ENCODE results near the gene ALKBH3. TPM values are rescaled to one million over a fixed set of nuclear protein-coding genes. Genes with fewer than 3 reads are reported as not detected.

The ALKBH3 gene
- total and polyA plus RNA-seq, 7 donors, result 27.4 to 47.1 (median 33.4) TPM

DNA sequence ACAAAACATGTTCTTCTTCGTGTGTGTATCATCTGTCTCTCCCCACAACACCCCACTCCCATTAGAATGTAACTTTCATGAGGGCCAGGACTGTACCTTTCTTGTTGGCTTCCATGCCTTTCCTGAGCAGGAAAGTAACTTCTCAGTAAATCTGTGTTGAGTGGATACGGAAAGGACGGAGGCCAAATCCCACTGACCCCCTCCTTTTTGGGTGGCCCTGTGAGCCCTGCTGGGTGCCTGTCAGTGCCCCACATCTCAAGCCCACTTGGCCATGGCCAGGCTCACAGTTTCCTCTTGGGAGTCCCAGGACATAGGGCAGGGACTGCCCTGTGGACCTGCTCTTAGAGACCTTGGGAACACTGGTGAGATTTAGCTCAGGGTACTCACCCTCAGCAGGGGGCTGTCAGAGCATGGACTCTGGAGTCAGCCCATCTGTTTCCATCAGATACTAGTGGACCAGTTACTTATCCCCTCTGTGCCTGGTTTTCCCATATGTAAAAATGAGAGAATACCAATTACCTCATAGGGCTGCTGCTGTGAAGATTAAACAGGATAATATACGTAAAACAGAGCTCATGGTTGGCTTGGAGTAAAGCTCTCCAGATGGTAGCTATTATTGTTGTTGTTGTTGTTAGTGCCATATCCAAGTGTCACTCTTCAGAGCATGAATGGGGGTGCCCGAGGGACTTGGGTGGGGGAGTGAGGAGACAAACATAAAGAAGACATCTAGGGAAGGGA, 60.8 kb downstream of the ALKBH3 start:
- Histone ChIP-seq H3K9me3 (no peaks in the 10 kb centered on the region), H3K27ac (peak overlapping the region; percentile 74), H3K27me3 (ENCODE audit: insufficient read depth in 3 of 3, low read length in 2 of 3) (peaks cover 0 to 12% (median 4%) of the 10 kb centered on the region in 3 donors), H3K36me3 (ENCODE audit: insufficient read depth in 1 of 2, low read depth in 1 of 2) (no peaks in the 10 kb centered on the region), H3K4me1 (peaks cover 13% of the 10 kb centered on the region), H3K4me3 (peak overlapping the region; percentile 83)
- intact Hi-C loops (cut with DNase I), result loop anchor here in 1 of 2 donors (5.0 kb wide), 1 partner anchor 34 kb away; no protein-coding TSS in a partner anchor
- no peak for DNase-seq
- ATAC-seq, result no peak
- no peak for TF ChIP-seq CTCF (IDR thresholded peaks at IDR 0.05)
- 55 to 62% (median 61%) methylated on average over 5 of the region's 5 CpGs for WGBS, 3 donors

GRCh38 chr11:43942662-43943371, 62.2 kb downstream of the ALKBH3 start:
- Histone ChIP-seq H3K36me3 (ENCODE audit: insufficient read depth in 1 of 2, low read depth in 1 of 2) (no peaks in the 10 kb centered on the region), H3K27me3 (ENCODE audit: insufficient read depth in 3 of 3, low read length in 2 of 3) (peaks cover 0 to 12% (median 4%) of the 10 kb centered on the region in 3 donors), H3K27ac (peak overlapping the region; percentile 79), H3K9me3 (no peaks in the 10 kb centered on the region), H3K4me3 (peak overlapping the region; percentile 83), H3K4me1 (peaks cover 13% of the 10 kb centered on the region)
- no peak for TF ChIP-seq CTCF (IDR thresholded peaks at IDR 0.05)
- ATAC-seq (peak; percentile 5 to 22 (median 16)), DNase-seq (peak; percentile 32 to 61)
- intact Hi-C loops (cut with DNase I), result loop anchor here in 1 of 2 donors (5.0 kb wide), 1 partner anchor 36 kb away; no protein-coding TSS in a partner anchor
- 1% methylated on average over 45 to 93 of the region's 94 CpGs for WGBS, 3 donors

DNA sequence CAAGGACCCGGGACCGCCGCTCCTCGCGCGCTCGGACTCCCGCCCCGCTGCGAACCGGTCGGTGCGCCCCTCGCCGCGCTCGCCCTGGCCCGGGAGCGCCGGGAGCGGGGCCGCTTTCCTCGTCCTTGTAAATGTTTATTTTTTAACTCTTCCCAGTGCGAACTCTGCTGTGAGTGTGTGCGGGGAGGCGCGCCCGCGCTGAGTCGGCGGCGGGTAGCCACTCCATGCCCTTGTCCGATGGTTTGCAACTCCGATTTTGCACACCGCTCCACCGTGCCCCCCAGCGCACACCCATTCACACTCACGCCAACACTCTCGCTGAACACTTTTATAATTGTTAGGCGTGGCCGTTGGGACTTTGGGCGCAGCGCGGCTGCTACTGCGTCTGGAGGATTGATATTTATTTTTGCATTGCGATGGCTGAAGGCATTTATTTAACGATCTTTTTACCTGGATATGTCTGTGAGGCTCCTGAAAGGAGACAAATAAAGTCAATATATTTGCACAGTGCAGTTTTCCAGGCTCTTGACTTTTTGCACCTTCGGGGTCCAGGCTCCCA, 62.8 kb downstream of the ALKBH3 start:
- ATAC-seq, result peak in 1 of 4 donors; percentile 1
- intact Hi-C loops (cut with DNase I), result loop anchor here in 1 of 2 donors (5.0 kb wide), 1 partner anchor 36 kb away; no protein-coding TSS in a partner anchor
- WGBS, 3 donors, result 0 to 1% (median 0%) methylated on average over 30 to 48 of the region's 48 CpGs

More for the DNA sequence above, 62.8 kb downstream of the ALKBH3 start:
- Histone ChIP-seq H3K4me1 (peaks cover 13% of the 10 kb centered on the region), H3K9me3 (no peaks in the 10 kb centered on the region), H3K36me3 (ENCODE audit: insufficient read depth in 1 of 2, low read depth in 1 of 2) (no peaks in the 10 kb centered on the region), H3K27me3 (ENCODE audit: insufficient read depth in 3 of 3, low read length in 2 of 3) (peaks cover 0 to 12% (median 4%) of the 10 kb centered on the region in 3 donors), H3K27ac (peak overlapping the region; percentile 79), H3K4me3 (peak overlapping the region; percentile 83)
- TF ChIP-seq CTCF (IDR thresholded peaks at IDR 0.05), result no peak
- DNase-seq, result no peak
